Activated CD4-positive, alpha-beta T cell treated with anti-CD3 and anti-CD28 coated beads for 36 hours (primary cell): ENCODE data around the gene FBXW7. TPM values are rescaled to one million over a fixed set of nuclear protein-coding genes. Genes with fewer than 3 reads are reported as not detected.

Source experiments
- ATAC-seq: fragments of 200-7000 bp; cut with Tn5 transposase; one replicate; pipeline ENCODE4 v1.10.0; 2021; ENCODE audit warnings: mild to moderate bottlenecking, moderate library complexity
- CTCF ChIA-PET: fragments of 350-600 bp; sonication (Branson Sonifier 250); formaldehyde crosslinking; loops from one replicate; lab custom pipeline; 2021; ENCODE audit warnings: antibody characterized with exemption; lab: Charles Lee
- POLR2A ChIA-PET: fragments of 350-600 bp; sonication (Branson Sonifier 250); formaldehyde crosslinking; loops from one replicate; lab custom pipeline; 2021; ENCODE audit warnings: antibody characterized with exemption, inconsistent platforms; lab: Charles Lee
- DNase-seq: peaks from one replicate; pipeline ENCODE4 v3.0.0-alpha.2; 2020
- H3K27ac Mint-ChIP-seq: one replicate; pipeline ENCODE4 v1.8.0; 2021; ENCODE audit warnings: mixed read lengths
- H3K27me3 Mint-ChIP-seq: one replicate; pipeline ENCODE4 v1.8.0; 2021; ENCODE audit warnings: mixed read lengths
- H3K36me3 Mint-ChIP-seq: one replicate; pipeline ENCODE4 v1.8.0; 2021; ENCODE audit warnings: low read depth, mixed read lengths
- H3K4me1 Mint-ChIP-seq: one replicate; pipeline ENCODE4 v1.8.0; 2021; ENCODE audit warnings: mixed read lengths
- H3K4me3 Mint-ChIP-seq: one replicate; pipeline ENCODE4 v1.8.0; 2021; ENCODE audit warnings: mild to moderate bottlenecking, moderate library complexity, mixed read lengths
- H3K9me3 Mint-ChIP-seq: one replicate; pipeline ENCODE4 v1.8.0; 2021; ENCODE audit warnings: low read depth, mixed read lengths
- intact Hi-C, 2 experiments: fragments of 100-400 bp; cut with DNase I in 1 of 2; cut with micrococcal nuclease in 1 of 2; formaldehyde crosslinking; loops; one replicate each; pipeline versions ENCODE4 v1.14.2 to v1.15.1; 2022 to 2024; cut with DNase I, micrococcal nuclease
- total RNA-seq, 2 experiments: library from RNA; stranded (reverse); gene quantifications; one replicate each; pipeline ENCODE4 v1.2.3, GENCODE V29; 2021

Gene FBXW7
- total RNA-seq, 2 experiments from 2014 or later = 29.8 to 31.6 TPM

- Mint-ChIP-seq H3K27ac (no peak overlapping the region), H3K9me3 (no peaks in the 10 kb centered on the region), H3K4me1 (no peaks in the 10 kb centered on the region), H3K27me3 (no peaks in the 10 kb centered on the region), H3K4me3 (no peak overlapping the region), H3K36me3 (no peaks in the 10 kb centered on the region)
- intact Hi-C loops = no loop called here
- DNase-seq (no peak), ATAC-seq (no peak)
- ChIA-PET CTCF (interaction anchor here (0.5 kb wide), 1 partner anchor 516 kb away, joined by 3 read pairs; no protein-coding TSS in a partner anchor), POLR2A (no interaction called here)
These were observed 36.7 kb upstream of the FBXW7 start for GRCh38 chr4:152572417-152573086.

- H3K36me3 Mint-ChIP-seq = no peaks in the 10 kb centered on the region
- no peak overlapping the region for H3K27ac Mint-ChIP-seq
- POLR2A ChIA-PET = no interaction called here
- intact Hi-C loops = no loop called here
- no peaks in the 10 kb centered on the region for H3K9me3 Mint-ChIP-seq
- DNase-seq (no peak), ATAC-seq (no peak)
- no peaks in the 10 kb centered on the region for H3K4me1 Mint-ChIP-seq
- no peak overlapping the region for H3K4me3 Mint-ChIP-seq
- CTCF ChIA-PET = interaction anchor here (1.5 to 1.8 kb wide), 2 partner anchors 17 to 71 kb away, joined by 3 to 6 read pairs; no protein-coding TSS in a partner anchor
- no peaks in the 10 kb centered on the region for H3K27me3 Mint-ChIP-seq
These were observed 35.9 kb upstream of the FBXW7 start for GRCh38 chr4:152571770-152572169.

- CTCF ChIA-PET = interaction anchor here (1.2 to 1.8 kb wide), 3 partner anchors 10 to 70 kb away, joined by 3 to 6 read pairs (median 5); no protein-coding TSS in a partner anchor
- Mint-ChIP-seq H3K36me3 (no peaks in the 10 kb centered on the region), H3K9me3 (no peaks in the 10 kb centered on the region), H3K27me3 (no peaks in the 10 kb centered on the region), H3K4me3 (no peak overlapping the region), H3K27ac (no peak overlapping the region), H3K4me1 (no peaks in the 10 kb centered on the region)
- POLR2A ChIA-PET = no interaction called here
- intact Hi-C loops = no loop called here
- no peak for DNase-seq
- no peak for ATAC-seq
These were observed 35.4 kb upstream of the FBXW7 start for GRCh38 chr4:152571296-152571695.

- Mint-ChIP-seq H3K9me3 (no peaks in the 10 kb centered on the region), H3K27ac (no peak overlapping the region), H3K27me3 (no peaks in the 10 kb centered on the region), H3K4me3 (no peak overlapping the region), H3K36me3 (no peaks in the 10 kb centered on the region), H3K4me1 (no peaks in the 10 kb centered on the region)
- intact Hi-C loops = no loop called here
- ChIA-PET CTCF (interaction anchor here (0.6 to 1.0 kb wide), 2 partner anchors 12 to 26 kb away, joined by 3 read pairs; no protein-coding TSS in a partner anchor), POLR2A (no interaction called here)
- no peak for DNase-seq
- no peak for ATAC-seq
These were observed 29.4 kb upstream of the FBXW7 start for GRCh38 chr4:152565333-152565732.

GRCh38 chr4:152564336-152564735 lies 28.4 kb upstream of the FBXW7 start:
- POLR2A ChIA-PET = no interaction called here
- CTCF ChIA-PET = no interaction called here

GRCh38 chr4:152563209-152563608 lies 27.3 kb upstream of the FBXW7 start:
- DNase-seq = no peak
- H3K4me3 Mint-ChIP-seq = no peak overlapping the region
- H3K9me3 Mint-ChIP-seq = no peaks in the 10 kb centered on the region
- no peak overlapping the region for H3K27ac Mint-ChIP-seq
- ATAC-seq = no peak
- H3K27me3 Mint-ChIP-seq = no peaks in the 10 kb centered on the region
- H3K36me3 Mint-ChIP-seq = no peaks in the 10 kb centered on the region
- CTCF ChIA-PET = interaction anchor here (0.8 kb wide), 1 partner anchor 9 kb away, joined by 3 read pairs; no protein-coding TSS in a partner anchor
- POLR2A ChIA-PET = no interaction called here
- intact Hi-C loops = no loop called here
- no peaks in the 10 kb centered on the region for H3K4me1 Mint-ChIP-seq

More at GRCh38 chr4:152564336-152564735, 28.4 kb upstream of the FBXW7 start:
- Mint-ChIP-seq H3K4me1 (no peaks in the 10 kb centered on the region), H3K27ac (no peak overlapping the region), H3K36me3 (no peaks in the 10 kb centered on the region), H3K4me3 (no peak overlapping the region), H3K27me3 (no peaks in the 10 kb centered on the region), H3K9me3 (no peaks in the 10 kb centered on the region)
- no peak for ATAC-seq
- intact Hi-C loops = no loop called here
- no peak for DNase-seq

- DNase-seq (no peak), ATAC-seq (no peak)
- Mint-ChIP-seq H3K4me1 (peaks cover 23% of the 10 kb centered on the region), H3K4me3 (no peak overlapping the region), H3K36me3 (no peaks in the 10 kb centered on the region), H3K27me3 (no peaks in the 10 kb centered on the region), H3K27ac (no peak overlapping the region), H3K9me3 (no peaks in the 10 kb centered on the region)
- POLR2A ChIA-PET = no interaction called here
- intact Hi-C loops = no loop called here
- CTCF ChIA-PET = no interaction called here
These were observed 23.7 kb upstream of the FBXW7 start for GRCh38 chr4:152559641-152560040.

- Mint-ChIP-seq H3K36me3 (no peaks in the 10 kb centered on the region), H3K4me3 (no peak overlapping the region), H3K27me3 (no peaks in the 10 kb centered on the region), H3K4me1 (peaks cover 35% of the 10 kb centered on the region), H3K27ac (no peak overlapping the region), H3K9me3 (no peaks in the 10 kb centered on the region)
- intact Hi-C loops = no loop called here
- no peak for DNase-seq
- CTCF ChIA-PET = interaction anchor here (0.7 to 0.8 kb wide), 2 partner anchors 9 to 22 kb away, joined by 4 to 5 read pairs; partner anchors contain the start of gene FBXW7
- POLR2A ChIA-PET = no interaction called here
- ATAC-seq = no peak
These were observed 22.5 kb upstream of the FBXW7 start for GRCh38 chr4:152558396-152558795.

GRCh38 chr4:152556834-152557233 lies 20.9 kb upstream of the FBXW7 start:
- ATAC-seq = no peak
- H3K4me1 Mint-ChIP-seq = peaks cover 50% of the 10 kb centered on the region
- ChIA-PET CTCF (interaction anchor here (0.6 to 1.2 kb wide), 2 partner anchors 11 to 12 kb away, joined by 3 to 4 read pairs; no protein-coding TSS in a partner anchor), POLR2A (no interaction called here)
- no peaks in the 10 kb centered on the region for H3K27me3 Mint-ChIP-seq
- intact Hi-C loops = no loop called here
- DNase-seq = no peak
- H3K36me3 Mint-ChIP-seq = no peaks in the 10 kb centered on the region
- peak overlapping the region; percentile 44 for H3K27ac Mint-ChIP-seq
- H3K9me3 Mint-ChIP-seq = no peaks in the 10 kb centered on the region
- no peak overlapping the region for H3K4me3 Mint-ChIP-seq

- POLR2A ChIA-PET = no interaction called here
- CTCF ChIA-PET = interaction anchor here (0.6 to 4.2 kb wide), 3 partner anchors 10 to 18 kb away, joined by 3 to 31 read pairs (median 4); no protein-coding TSS in a partner anchor
- Mint-ChIP-seq H3K4me3 (peak overlapping the region; percentile 27), H3K4me1 (peaks cover 55% of the 10 kb centered on the region), H3K9me3 (no peaks in the 10 kb centered on the region), H3K27me3 (no peaks in the 10 kb centered on the region), H3K36me3 (no peaks in the 10 kb centered on the region), H3K27ac (peak overlapping the region; percentile 53)
- DNase-seq (no peak), ATAC-seq (no peak)
- intact Hi-C loops = no loop called here
These were observed 20.4 kb upstream of the FBXW7 start for GRCh38 chr4:152556283-152556682.

- ChIA-PET POLR2A (interaction anchor here (1.1 to 1.9 kb wide), 3 partner anchors 15 to 18 kb away, joined by 4 to 29 read pairs (median 8); partner anchors contain the start of gene FBXW7), CTCF (interaction anchor here (0.7 to 4.2 kb wide), 9 partner anchors 16 to 873 kb away, joined by 3 to 31 read pairs (median 5); no protein-coding TSS in a partner anchor)
- ATAC-seq (no peak), DNase-seq (peak; percentile 18)
- no peaks in the 10 kb centered on the region for H3K36me3 Mint-ChIP-seq
- no peak overlapping the region for H3K4me3 Mint-ChIP-seq
- peak overlapping the region; percentile 97 for H3K27ac Mint-ChIP-seq
- intact Hi-C loops = loop anchor here (1.0 to 2.0 kb wide), 2 partner anchors 18 to 70 kb away; partner anchors contain the start of gene FBXW7 (in 2 of the 2)
- H3K9me3 Mint-ChIP-seq = no peaks in the 10 kb centered on the region
- no peaks in the 10 kb centered on the region for H3K27me3 Mint-ChIP-seq
- peaks cover 57% of the 10 kb centered on the region for H3K4me1 Mint-ChIP-seq
These were observed 18.9 kb upstream of the FBXW7 start for GRCh38 chr4:152554742-152555141.
